Heart left ventricle (tissue), 16 donors: ENCODE results near the gene CELF5. TPM values are rescaled to one million over a fixed set of nuclear protein-coding genes. Genes with fewer than 3 reads are reported as not detected.

Experiments used
- ATAC-seq, 4 donors: fragments of 200-7000 bp; cut with Tn5 transposase; one replicate each; pipeline ENCODE4 v1.9.1; 2020 to 2022; ENCODE audit warnings: moderate library complexity in 4 of 4, mild to moderate bottlenecking in 3 of 4, moderate number of reproducible peaks in 1 of 4
- DNase-seq, 5 donors: peaks; one replicate each; pipeline ENCODE4 v3.0.0-alpha.2; 2020
- H3K27ac ChIP-seq, 12 donors: fragments of 200-600 bp; sonication (generic) in 4 of 12; one replicate each; pipeline versions ENCODE4 v1.5.0 to v1.8.0; 2016 to 2022; ENCODE audit warnings: mild to moderate bottlenecking in 2 of 12
- H3K27me3 ChIP-seq, 9 donors: fragments of 200-600 bp; sonication (generic) in 2 of 9; one replicate each; pipeline versions ENCODE4 v1.5.1 to v1.8.0; 2016 to 2022; ENCODE audit warnings: mild to moderate bottlenecking in 3 of 9
- H3K36me3 ChIP-seq, 9 donors: fragments of 200-600 bp; sonication (generic) in 2 of 9; one replicate each; pipeline versions ENCODE4 v1.5.0 to v1.8.0; 2018 to 2022; ENCODE audit warnings: mild to moderate bottlenecking in 2 of 9
- H3K4me1 ChIP-seq, 12 donors: fragments of 200-600 bp; sonication (generic) in 4 of 12; one replicate each; pipeline versions ENCODE4 v1.5.0 to v1.8.0; 2016 to 2022; ENCODE audit warnings: mild to moderate bottlenecking in 3 of 12
- H3K4me3 ChIP-seq, 12 donors: fragments of 200-600 bp; sonication (generic) in 4 of 12; one replicate each; pipeline versions ENCODE4 v1.5.0 to v1.8.0; 2017 to 2022; ENCODE audit warnings: mild to moderate bottlenecking in 9 of 12, moderate library complexity in 4 of 12
- H3K9me3 ChIP-seq, 12 donors: fragments of 200-600 bp; sonication (generic) in 4 of 12; one replicate each; pipeline versions ENCODE4 v1.5.0 to v1.8.0; 2016 to 2022; ENCODE audit warnings: mild to moderate bottlenecking in 1 of 12
- POLR2A ChIP-seq, 2 donors: fragments of 450-650 bp; IDR thresholded peaks; one replicate each; pipeline ENCODE4 v1.6.1; 2017; ENCODE audit warnings: antibody characterized with exemption in 2 of 2, mild to moderate bottlenecking in 2 of 2, moderate library complexity in 2 of 2
- WGBS, 4 donors: extraction: QIAGEN DNeasy Blood & Tissue Kit in 2 of 4; methylation state at CpG; one replicate each; pipeline versions ENCODE4 v1.1.5 to v1.1.7; 2013 to 2018; 5-methylcytosine and 5-hydroxymethylcytosine counted together
- intact Hi-C, 10 donors: fragments of 100-400 bp; cut with DNase I; formaldehyde crosslinking; loops; one replicate each; pipeline versions ENCODE4 v1.11.1 to v1.14.2; 2022
- polyA plus RNA-seq, 2 donors: library from polyadenylated mRNA; stranded (reverse); fragments of 200-250 nt; gene quantifications; one replicate each; pipeline ENCODE4 v1.2.3, GENCODE V29; 2013
- total RNA-seq, 9 donors: library from RNA; depleted of rRNA in 2 of 9; stranded (reverse); fragments of >200 nt in 2 of 9; fragmentation: NEBNext Ultra II Directional in 3 of 9; extraction: Animal tissue kit (Norgen Biotek cat#: 25700) in 3 of 9; gene quantifications; one replicate each; pipeline versions ENCODE4 v1.1.0 to v1.2.4, GENCODE V29; 2016 to 2023
- TF ChIP-seq, protein P1 (sequence below), 12 donors: fragments of 200-600 bp; sonication (generic) in 4 of 12; IDR thresholded peaks; one replicate each; pipeline versions ENCODE4 v1.5.0 to v1.8.0; 2018 to 2022; ENCODE audit warnings: antibody characterized with exemption in 12 of 12, mild to moderate bottlenecking in 5 of 12
- donor health status: ischemic (EF 13 %, LVEDD 7.1; RV severe dilation, severe dysfunction).
- donor health status: healthy with polysubstance abuse.
- donor health status: DM: no; HTN: yes; CAD: no.
- donor health status: DM: no; HTN: no; CAD: no.
- donor health status: ischemic (EF 25% LVEDD 6.9; RV normal size, moderate dysfunction).
- donor health status: ischemic (EF 25% LVEDD 5.7; RV mildly dilated, moderate dysfunction).
- donor health status: healthy.
- donor health status: DM: yes; HTN: yes; CAD: no.
- donor health status: ischemic (EF 35%, LVEDD 5.7; RV mildly dilated, moderate dysfunction).
- donor health status: nonischemic (EF 11% LVEDD 7.7; RV severe dilation, severe dysfunction).
- donor health status: DM: yes; HTN: yes; CAD: no.
- donor health status: PGD.
- donor health status: ischemic (EF 29% LVEDD 5.4; RV normal size, mild dysfunction).
- donor health status: nonischemic (EF 23%, LVEDD 6.1; RV moderate dilation, normal function).

Gene CELF5
- total and polyA plus RNA-seq, 11 donors = not detected

DNA sequence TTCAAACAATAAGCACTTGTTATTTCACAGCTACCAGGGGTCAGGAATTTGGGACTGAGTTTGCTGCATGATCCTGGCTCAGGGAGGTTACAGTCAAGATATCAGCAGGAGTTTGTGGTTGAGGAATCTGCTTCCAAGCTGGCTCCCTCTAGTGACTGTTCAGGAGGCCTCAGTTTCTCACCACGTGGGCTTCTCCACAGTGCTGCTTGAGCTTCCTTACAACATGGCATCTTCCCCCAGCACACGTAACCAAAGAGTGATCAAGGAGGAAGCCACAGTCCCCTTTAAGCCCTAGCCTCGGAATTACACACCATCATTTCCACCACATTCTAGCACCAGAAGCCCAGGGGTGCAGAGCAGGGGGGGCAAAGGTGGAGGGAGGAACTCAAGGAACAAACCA, 28.8 kb downstream of the CELF5 start:
- no peak for ATAC-seq
- H3K4me3 ChIP-seq = no peak overlapping the region
- intact Hi-C loops = no loop called here
- peaks cover 0 to 12% (median 0%) of the 10 kb centered on the region in 12 donors for H3K9me3 ChIP-seq
- WGBS, 4 donors = 43 to 69% (median 53%) methylated on average over 3 of the region's 3 CpGs
- DNase-seq = no peak
- TF ChIP-seq POLR2A (IDR thresholded peaks at IDR 0.05) = no peak
- TF ChIP-seq, protein P1, sequence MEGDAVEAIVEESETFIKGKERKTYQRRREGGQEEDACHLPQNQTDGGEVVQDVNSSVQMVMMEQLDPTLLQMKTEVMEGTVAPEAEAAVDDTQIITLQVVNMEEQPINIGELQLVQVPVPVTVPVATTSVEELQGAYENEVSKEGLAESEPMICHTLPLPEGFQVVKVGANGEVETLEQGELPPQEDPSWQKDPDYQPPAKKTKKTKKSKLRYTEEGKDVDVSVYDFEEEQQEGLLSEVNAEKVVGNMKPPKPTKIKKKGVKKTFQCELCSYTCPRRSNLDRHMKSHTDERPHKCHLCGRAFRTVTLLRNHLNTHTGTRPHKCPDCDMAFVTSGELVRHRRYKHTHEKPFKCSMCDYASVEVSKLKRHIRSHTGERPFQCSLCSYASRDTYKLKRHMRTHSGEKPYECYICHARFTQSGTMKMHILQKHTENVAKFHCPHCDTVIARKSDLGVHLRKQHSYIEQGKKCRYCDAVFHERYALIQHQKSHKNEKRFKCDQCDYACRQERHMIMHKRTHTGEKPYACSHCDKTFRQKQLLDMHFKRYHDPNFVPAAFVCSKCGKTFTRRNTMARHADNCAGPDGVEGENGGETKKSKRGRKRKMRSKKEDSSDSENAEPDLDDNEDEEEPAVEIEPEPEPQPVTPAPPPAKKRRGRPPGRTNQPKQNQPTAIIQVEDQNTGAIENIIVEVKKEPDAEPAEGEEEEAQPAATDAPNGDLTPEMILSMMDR (IDR thresholded peaks at IDR 0.05) = no peak
- H3K27ac ChIP-seq = no peak overlapping the region
- H3K27me3 ChIP-seq = peaks cover 0 to 17% (median 0%) of the 10 kb centered on the region in 9 donors
- H3K4me1 ChIP-seq = no peaks in the 10 kb centered on the region
- H3K36me3 ChIP-seq = no peaks in the 10 kb centered on the region

DNA sequence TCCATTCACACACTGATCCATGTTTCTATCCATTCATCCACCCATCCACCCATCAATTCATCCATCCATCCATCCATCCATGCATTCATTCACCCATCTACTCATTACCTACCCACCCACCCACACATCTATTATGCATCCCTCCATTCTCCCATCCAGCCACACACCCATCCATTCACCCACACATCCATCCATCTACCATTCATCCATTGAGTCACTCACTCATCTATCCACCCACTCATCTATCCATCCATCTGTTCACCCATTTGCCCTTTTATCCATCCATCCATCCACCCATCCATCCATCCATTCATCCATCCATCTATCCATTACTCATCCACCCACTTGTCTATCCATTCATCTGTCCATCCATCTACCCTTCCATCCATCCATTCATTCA, 30.1 kb downstream of the CELF5 start:
- ATAC-seq (no peak), DNase-seq (no peak)
- intact Hi-C loops = no loop called here
- Histone ChIP-seq H3K4me1 (no peaks in the 10 kb centered on the region), H3K9me3 (peaks cover 0 to 12% (median 0%) of the 10 kb centered on the region in 12 donors), H3K4me3 (no peak overlapping the region), H3K27me3 (peaks cover 0 to 17% (median 0%) of the 10 kb centered on the region in 9 donors), H3K36me3 (no peaks in the 10 kb centered on the region), H3K27ac (no peak overlapping the region)
- TF ChIP-seq, protein P1 (IDR thresholded peaks at IDR 0.05) = no peak
- TF ChIP-seq POLR2A (IDR thresholded peaks at IDR 0.05) = no peak

DNA sequence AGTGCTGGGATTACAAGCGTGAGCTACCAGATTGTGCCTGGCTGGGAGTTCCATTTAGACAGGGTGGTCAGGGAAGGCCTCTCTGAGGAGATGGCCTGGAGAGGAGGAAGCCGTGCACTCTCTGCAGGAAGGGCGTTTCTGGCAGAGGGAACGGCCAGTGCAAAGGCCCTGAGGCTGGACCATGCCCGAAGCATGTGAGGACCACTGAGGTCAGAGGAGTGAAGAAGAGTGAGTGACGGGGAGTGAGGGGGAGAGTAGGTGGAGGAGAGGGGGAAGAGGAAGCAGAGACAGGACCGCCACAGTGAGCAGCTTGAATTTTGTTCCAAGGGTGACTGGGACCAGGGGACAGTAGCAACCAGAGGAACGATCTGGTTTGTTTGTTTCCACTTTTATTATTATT, 32.6 kb downstream of the CELF5 start:
- ATAC-seq (no peak), DNase-seq (no peak)
- no peak for TF ChIP-seq POLR2A (IDR thresholded peaks at IDR 0.05)
- TF ChIP-seq, protein P1 (IDR thresholded peaks at IDR 0.05) = no peak
- WGBS, 4 donors = 85 to 88% (median 87%) methylated on average over 8 of the region's 8 CpGs
- no peak overlapping the region for H3K27ac ChIP-seq
- peaks cover 0 to 12% (median 0%) of the 10 kb centered on the region in 12 donors for H3K9me3 ChIP-seq
- peaks cover 0 to 6% (median 0%) of the 10 kb centered on the region in 9 donors for H3K27me3 ChIP-seq
- H3K36me3 ChIP-seq = no peaks in the 10 kb centered on the region
- intact Hi-C loops = no loop called here
- no peaks in the 10 kb centered on the region for H3K4me1 ChIP-seq
- H3K4me3 ChIP-seq = no peak overlapping the region

DNA sequence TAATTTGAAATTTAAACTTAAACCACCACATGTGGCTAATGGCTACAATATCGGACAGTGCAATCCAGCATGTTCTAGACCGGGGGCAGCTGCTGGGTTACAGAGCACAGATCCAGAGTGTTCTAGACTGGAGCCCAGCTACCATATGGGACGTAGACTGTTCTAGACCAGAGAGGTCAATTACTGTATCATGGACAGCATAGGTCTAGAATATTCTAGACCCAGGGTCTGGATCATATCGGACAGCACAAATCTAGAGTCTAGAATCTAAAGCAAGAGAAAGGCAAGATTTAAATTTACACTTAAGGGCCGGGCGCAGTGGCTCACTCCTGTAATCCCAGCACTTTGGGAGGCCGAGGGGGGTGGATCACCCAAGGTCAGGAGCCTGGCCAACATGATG, 37.9 kb downstream of the CELF5 start:
- Histone ChIP-seq H3K9me3 (no peaks in the 10 kb centered on the region), H3K4me3 (no peak overlapping the region), H3K27ac (no peak overlapping the region), H3K27me3 (peaks cover 0 to 4% (median 0%) of the 10 kb centered on the region in 9 donors), H3K4me1 (no peaks in the 10 kb centered on the region), H3K36me3 (no peaks in the 10 kb centered on the region)
- TF ChIP-seq POLR2A (IDR thresholded peaks at IDR 0.05) = no peak
- TF ChIP-seq, protein P1 (IDR thresholded peaks at IDR 0.05) = no peak
- 82 to 92% (median 91%) methylated on average over 7 of the region's 7 CpGs for WGBS, 4 donors
- DNase-seq = no peak
- ATAC-seq = no peak
- intact Hi-C loops = no loop called here
